GM18519 (cell line): ENCODE measurements around the gene DAZAP2.

Source experiments
- ATAC-seq: cut with Tn5 transposase; IDR thresholded peaks from one replicate; pipeline ENCODE4 v1.9.1; 2021; ENCODE audit warnings: mild to moderate bottlenecking, moderate library complexity; ENCODE audit not compliant: unreplicated experiment, low FRiP score

Gene DAZAP2, protein sequence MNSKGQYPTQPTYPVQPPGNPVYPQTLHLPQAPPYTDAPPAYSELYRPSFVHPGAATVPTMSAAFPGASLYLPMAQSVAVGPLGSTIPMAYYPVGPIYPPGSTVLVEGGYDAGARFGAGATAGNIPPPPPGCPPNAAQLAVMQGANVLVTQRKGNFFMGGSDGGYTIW

GRCh38 chr12:51238510-51239334 lies at the start of gene DAZAP2:
Gene DAZAP2 (plus strand): TSS chr12:51238826. CDS start chr12:51238908, 82 bp downstream.
- peak; percentile 79 for ATAC-seq

GRCh38 chr12:51189790-51190355 lies 48.8 kb upstream of the DAZAP2 start:
- no peak for ATAC-seq

GRCh38 chr12:51190820-51191219 lies 47.8 kb upstream of the DAZAP2 start:
- ATAC-seq, result no peak

- no peak for ATAC-seq
Observed at GRCh38 chr12:51191516-51192283, 46.9 kb upstream of the DAZAP2 start.

- ATAC-seq, result no peak
Observed at GRCh38 chr12:51192284-51192671, 46.3 kb upstream of the DAZAP2 start.

DNA sequence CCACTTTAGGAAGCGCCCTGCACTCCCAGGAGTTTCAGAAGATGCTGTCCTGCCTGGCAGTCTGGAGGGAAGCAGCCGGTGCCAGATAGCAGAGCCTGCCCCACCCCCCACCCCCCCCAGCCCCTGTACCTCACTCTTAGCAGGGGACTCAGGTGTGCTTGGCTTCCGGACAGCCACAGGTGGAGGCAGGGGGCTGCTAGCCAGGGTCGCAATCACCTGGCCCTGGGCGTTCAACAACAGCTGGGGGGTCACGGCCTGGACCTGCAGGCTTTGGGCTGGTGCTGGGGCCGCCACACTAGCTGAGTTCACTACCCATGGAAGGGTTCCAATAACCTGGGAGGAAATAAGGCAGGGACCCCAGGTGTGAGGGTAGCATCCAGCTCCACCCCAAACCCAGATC lies 42.8 kb upstream of the DAZAP2 start:
- no peak for ATAC-seq

DNA sequence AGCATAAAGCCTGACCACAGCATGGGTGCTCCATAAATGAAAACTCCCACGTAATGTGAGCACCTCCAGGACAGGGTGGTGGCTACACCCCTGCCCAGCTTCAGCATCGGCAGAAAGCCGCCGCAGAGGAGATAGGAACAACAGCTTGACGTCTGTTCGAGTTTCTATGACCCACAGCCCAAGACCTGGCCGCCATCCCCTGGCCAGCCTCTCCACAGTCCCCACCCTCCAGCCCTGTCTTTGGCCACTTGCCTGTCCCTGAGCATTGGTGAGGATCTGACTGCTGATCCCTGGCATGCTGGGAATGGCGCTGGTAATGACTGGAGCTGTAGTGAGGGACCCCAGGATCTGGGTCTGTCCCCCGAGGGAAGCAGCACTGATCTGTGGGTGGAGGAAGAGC lies 42.1 kb upstream of the DAZAP2 start:
- ATAC-seq, result no peak

- ATAC-seq, result no peak
Observed at GRCh38 chr12:51197736-51198567, 40.7 kb upstream of the DAZAP2 start.

DNA sequence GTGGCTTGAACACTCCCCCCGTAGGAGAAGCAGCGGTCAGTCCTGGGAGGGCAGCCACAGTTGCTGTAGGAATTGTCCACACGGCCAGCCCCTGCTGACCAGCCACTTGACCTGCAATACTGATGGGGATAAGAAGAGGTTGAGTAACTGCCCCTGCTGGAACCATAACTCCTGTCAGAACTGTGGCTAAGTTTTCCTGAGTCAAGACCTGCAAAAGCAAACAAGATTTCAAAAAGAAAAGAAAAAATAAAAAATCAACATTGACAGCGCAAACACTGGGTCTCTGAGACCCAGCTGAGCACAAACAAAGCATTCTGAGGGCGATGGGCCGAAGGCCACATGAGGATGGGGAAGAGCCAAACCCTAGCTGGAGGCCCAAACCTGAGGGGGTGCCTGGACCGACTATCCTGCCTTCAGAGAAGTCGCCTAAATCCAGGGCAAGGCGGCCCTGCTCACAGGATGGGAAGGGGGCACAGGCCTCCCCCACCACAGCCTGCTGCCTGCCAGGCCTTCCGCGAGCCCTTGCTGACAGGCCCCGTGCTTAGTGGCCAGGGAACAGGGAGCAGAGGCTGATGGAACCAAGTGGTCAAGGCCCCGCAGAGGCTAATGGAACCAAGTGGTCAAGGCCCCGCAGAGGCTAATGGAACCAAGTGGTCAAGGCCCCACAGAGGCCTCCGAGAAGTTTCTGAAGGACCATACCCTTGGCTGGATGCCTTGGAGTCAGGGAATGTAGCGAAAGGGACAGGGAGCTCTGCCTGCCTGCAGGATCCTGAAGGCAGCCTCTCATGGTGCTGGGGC lies 39.9 kb upstream of the DAZAP2 start:
- no peak for ATAC-seq

- no peak for ATAC-seq
Observed at GRCh38 chr12:51199366-51199945, 39.2 kb upstream of the DAZAP2 start.

DNA sequence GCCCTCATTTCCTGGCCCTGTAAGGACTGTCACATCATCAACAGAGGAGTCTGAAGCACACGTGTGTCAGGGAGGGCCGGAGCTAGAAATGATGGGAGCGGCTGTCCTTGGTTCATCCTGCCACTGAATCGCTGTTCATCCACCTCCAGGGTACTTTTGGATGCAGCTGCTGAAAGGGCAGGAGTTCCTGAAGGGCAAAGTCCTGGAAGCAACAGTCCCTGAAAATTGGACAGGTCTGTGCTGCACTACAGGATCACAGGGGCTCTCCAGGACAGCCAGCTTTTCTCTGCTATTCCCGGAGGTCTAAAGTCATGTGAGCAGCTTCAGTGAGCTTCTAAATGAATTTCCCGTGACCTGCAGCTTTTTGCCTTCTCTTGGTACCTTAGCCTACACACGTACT lies 38.5 kb upstream of the DAZAP2 start:
- ATAC-seq, result no peak

- no peak for ATAC-seq
Observed at GRCh38 chr12:51200806-51201205, 37.8 kb upstream of the DAZAP2 start.

GRCh38 chr12:51202718-51203117 lies 35.9 kb upstream of the DAZAP2 start:
- ATAC-seq, result no peak

- no peak for ATAC-seq
Observed at GRCh38 chr12:51205350-51205749, 33.3 kb upstream of the DAZAP2 start.

- no peak for ATAC-seq
Observed at GRCh38 chr12:51208016-51208660, 30.5 kb upstream of the DAZAP2 start.

DNA sequence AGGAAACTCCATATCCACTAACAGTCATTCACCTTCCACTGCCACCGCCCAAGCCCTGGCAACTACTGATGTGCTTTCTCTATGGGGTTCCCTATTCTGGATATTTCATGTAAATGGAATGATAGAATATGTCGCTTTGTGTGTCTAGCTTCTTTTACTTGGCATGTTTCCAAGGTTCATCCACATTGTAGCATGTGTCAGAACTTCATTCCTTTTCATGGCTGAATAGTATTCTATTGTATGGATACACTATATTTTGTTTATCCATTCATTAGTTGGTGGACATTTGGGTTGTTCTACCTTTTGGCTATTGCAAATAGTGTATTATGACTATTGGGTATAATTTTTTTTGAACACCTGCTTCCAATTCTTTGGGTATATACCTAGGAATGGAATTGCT lies 29.4 kb upstream of the DAZAP2 start:
- no peak for ATAC-seq

DNA sequence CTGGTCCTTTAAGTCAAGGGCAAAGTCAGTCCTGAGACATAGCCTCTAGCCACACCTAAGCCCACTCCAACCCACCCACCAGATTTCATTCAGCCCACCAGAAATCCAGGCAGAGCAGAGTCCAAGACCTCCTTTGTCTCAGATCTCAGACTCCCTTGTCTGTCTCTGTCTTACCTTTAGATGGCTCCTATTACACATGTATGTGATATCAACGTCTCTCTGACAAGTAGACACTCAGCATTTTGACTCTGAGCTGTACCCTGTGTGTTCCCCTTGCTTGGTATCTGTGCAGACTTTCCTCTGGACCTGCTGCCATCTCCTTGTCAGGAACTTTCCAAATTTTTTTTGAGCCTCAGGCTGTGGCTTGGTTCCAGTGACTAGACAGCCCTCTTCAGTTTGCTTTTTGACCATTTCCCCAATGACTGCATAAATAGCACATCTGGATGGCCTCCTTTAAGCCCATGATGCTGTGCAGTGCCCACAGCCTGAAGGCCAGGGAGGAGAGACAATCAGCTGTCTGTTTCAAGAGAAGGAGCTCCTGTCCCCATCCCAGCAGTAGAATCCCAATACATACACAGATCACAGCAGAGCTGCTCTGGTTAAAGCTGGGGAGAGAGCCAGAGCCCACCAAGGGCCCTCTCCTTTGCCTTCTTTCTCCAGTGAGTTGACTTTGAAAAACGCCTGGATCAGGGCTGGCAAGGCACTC lies 27.8 kb upstream of the DAZAP2 start:
- ATAC-seq, result no peak

- ATAC-seq, result no peak
Observed at GRCh38 chr12:51214895-51215294, 23.7 kb upstream of the DAZAP2 start.
